Stimulated activated CD8-positive, alpha-beta memory T cell treated with anti-CD3 and anti-CD28 coated beads, Interleukin-7, amount 100 ng/mL, for 4 hours (primary cell): ENCODE results near the gene FRMD8.
"Not testable (repeated sequence)": the region's sequence is repeated elsewhere in the genome, so short reads cannot be mapped to it uniquely, and the experiment has no call there.

Experiments used
- DNase-seq, 2 donors: peaks; one replicate each; pipeline ENCODE4 v3.0.0-alpha.2; 2020; ENCODE audit warnings: low read depth in 2 of 2

Gene FRMD8

GRCh38 chr11:65435981-65436411, 49.6 kb downstream of the FRMD8 start:
- DNase-seq: no peak

GRCh38 chr11:65436412-65437032, 50.1 kb downstream of the FRMD8 start:
- DNase-seq: no peak

GRCh38 chr11:65437436-65438227, 51.2 kb downstream of the FRMD8 start:
- DNase-seq: no peak

GRCh38 chr11:65438257-65439151, 52.1 kb downstream of the FRMD8 start:
- DNase-seq: no peak

DNA sequence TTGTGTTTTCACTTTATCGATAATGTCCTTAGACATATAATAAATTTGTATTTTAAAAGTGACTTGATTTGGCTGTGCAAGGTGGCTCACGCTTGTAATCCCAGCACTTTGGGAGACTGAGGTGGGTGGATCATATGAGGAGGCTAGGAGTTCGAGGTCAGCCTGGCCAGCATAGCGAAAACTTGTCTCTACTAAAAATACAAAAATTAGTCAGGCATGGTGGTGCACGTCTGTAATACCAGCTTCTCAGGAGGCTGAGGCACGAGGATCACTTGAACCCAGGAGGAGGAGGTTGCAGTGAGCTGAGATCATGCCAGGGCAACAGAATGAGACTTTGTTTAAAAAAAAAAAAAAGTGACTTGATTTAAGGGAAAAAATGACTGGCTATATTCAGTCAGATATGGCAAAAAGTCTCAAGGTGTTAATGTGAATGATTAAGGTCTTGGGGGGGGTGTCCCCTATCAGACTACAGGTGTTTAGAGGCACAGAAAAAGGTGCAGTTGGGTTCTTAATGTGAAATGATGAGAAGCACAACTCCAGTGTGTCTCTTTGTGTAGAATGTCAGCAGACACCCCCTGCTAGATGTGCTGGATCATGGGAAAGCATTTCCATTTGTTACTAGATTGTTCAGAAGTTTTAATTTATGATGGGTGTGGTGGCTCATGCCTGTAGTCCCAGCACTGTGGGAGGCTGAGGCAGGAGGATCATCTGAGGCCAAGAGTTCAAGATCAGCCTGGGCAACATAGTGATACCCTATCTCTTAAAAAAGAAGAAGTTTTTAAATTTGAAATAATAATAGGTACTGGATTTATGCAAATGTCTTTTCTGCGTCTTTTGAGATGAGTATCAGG, 53.1 kb downstream of the FRMD8 start:
- DNase-seq: no peak

GRCh38 chr11:65440831-65441499, 54.5 kb downstream of the FRMD8 start:
- DNase-seq: no peak

GRCh38 chr11:65442842-65443331, 56.5 kb downstream of the FRMD8 start:
- no peak for DNase-seq

- DNase-seq: no peak
These were observed 58.0 kb downstream of the FRMD8 start for GRCh38 chr11:65444314-65445051.

DNA sequence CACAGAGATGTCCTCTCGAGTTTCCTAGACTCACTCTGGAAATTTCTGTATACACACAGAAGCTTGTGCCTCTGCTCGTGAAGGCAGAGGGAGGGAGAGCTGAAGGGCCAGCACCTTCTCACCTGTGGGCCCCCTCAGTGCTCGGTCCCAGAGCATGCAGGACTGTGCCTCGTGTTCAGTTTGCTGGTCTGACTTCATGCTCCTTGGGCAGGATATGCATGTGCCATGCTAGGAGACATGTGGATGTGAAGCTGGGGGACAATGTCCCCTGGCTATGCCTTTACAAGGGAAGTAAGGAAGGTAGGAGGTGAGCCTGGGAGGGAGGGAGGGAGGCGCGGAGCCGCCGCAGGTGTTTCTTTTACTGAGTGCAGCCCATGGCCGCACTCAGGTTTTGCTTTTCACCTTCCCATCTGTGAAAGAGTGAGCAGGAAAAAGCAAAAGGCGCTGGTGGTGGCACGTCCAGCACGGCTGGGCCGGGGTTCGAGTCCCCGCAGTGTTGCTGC, 58.7 kb downstream of the FRMD8 start:
- no peak for DNase-seq

DNA sequence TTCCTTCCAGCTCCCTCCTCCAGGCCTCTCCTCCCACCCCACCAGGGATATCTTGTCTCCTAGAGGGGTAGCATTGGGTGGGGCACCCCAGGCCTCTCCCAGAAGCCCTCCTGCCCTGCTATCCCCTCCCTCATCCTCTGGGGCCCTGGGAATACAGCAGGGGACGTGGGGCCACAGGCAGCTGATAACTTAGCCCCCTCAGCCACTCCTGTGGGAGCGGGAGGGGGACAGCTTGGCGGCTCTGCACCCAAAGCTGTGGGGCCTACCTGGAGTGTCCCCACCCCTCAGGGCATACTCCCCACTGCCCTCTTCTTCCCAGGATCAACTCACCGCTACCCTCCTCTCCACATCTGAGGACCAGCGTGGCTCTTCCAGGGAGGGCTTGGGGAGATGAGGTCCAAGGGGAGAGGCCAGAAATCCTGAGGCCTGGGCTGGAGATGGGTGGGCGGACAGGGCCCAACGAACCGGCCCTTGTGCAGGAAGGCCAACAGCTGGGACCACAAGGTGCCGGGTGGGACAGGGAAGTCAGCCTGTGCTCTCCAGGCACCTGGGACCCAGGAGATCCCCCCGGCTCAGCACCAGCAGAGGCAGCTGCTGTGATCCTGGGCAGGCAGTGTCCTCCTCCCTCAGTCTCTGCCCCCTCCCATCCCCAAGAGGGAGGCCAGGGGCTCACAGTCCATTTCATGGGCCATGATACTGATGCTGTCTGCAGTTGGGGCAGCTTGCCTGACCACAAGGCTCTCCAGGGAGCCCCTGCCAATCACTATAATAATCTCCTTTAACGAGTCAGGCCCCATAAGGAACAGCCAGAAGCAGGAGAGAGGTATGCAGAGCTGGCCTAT, 59.4 kb downstream of the FRMD8 start:
- no peak for DNase-seq

DNA sequence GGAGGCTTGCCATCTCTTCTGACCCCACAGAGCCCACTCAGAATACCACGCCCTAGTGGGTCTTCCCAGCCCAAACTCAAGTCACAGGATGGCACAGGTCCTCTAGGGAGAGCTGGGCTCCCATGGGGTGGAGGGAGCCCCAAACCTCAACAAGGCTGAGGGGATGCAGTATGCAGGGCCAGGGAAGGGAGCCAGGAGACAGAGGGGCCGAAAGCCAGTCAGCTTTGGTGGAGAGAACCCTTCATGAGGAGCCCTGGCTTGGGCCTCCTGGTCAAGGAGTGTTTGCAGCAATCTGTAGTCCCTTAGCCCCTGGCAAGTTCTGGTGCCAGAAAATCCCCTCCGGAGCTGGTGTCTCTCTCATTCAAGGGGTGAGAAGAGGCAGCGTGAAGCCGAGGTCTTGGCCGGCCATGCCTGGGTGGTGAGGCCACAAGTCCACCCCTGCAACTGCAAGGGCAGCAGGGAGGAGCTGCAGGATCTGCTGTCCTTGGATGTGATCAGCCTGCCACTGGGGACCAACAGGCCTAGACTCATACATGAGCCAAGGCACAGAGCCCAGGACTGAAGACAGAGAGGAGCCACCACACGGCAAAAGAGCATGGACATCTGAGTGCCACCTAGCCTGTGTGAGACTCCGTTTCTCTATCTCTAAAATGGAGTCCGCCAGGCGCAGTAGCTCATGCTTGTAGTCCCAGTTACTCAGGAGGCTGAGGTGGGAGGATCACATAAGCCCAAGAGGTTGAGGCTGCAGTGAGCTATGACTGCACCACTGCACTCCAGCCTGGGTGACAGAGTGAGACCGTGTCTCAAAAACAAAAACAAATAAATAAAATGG, 60.2 kb downstream of the FRMD8 start:
- DNase-seq: no peak

GRCh38 chr11:65448074-65448417, 61.6 kb downstream of the FRMD8 start:
- no peak for DNase-seq

- no peak for DNase-seq
These were observed 62.1 kb downstream of the FRMD8 start for GRCh38 chr11:65448418-65449105.

GRCh38 chr11:65451301-65451700, 64.9 kb downstream of the FRMD8 start:
- not testable (repeated sequence) for DNase-seq

- not testable (repeated sequence) for DNase-seq
These were observed 65.8 kb downstream of the FRMD8 start for GRCh38 chr11:65452259-65452658.

- no peak for DNase-seq
These were observed 66.5 kb downstream of the FRMD8 start for GRCh38 chr11:65452806-65453490.

DNA sequence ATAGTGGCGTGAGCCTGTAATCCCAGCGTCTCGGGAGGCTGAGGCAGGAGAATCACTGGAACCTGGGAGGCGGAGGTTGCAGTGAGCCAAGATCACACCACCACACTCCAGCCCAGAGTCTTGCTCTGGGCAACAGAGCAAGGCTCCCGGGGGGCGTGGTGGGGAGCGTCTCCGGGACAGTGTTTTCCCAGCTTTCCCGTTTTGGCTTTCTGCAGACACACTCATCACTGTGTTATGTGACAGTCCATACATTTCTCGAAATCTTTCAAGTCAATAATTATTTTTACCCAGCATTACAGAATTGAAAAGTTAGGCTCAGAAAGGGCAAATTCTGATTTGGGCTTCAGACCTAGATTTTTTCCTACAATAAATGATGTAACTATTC, 67.9 kb downstream of the FRMD8 start:
- DNase-seq: no peak
